ENCODE data around the gene OSBPL10. TPM values are rescaled to one million over a fixed set of nuclear protein-coding genes. Genes with fewer than 3 reads are reported as not detected.

Gene OSBPL10
- total and polyA plus RNA-seq, 2 of the 8 experiments (the other 6 are each of a cell fraction or from before 2014, with no cell fraction given): 26.2 to 86.7 TPM

- Histone ChIP-seq H3K14ac (ENCODE audit: insufficient read length) (no peak overlapping the region), H2AFZ (ENCODE audit: low read length) (no peak overlapping the region), H3K36me3 (ENCODE audit: control insufficient read depth in 2 of 4, insufficient read depth in 4 of 4, low read length in 3 of 4) (no peaks in the 10 kb centered on the region), H2AK5ac (ENCODE audit: low read depth, low read length) (no peak overlapping the region), H4K8ac (ENCODE audit: extremely low read depth, insufficient read depth, low read length) (no peak overlapping the region), H2BK120ac (replicated peaks; ENCODE audit: low read depth, low read length) (no peak overlapping the region), H4K20me1 (replicated peaks in 1 of 2; ENCODE audit: control insufficient read depth in 1 of 2, insufficient read depth in 2 of 2, low read length in 2 of 2) (no peaks in the 10 kb centered on the region), H3K4me1 (replicated peaks in 1 of 4; ENCODE audit: control insufficient read depth in 3 of 4, insufficient read depth in 4 of 4, low read length in 3 of 4) (peaks cover 2 to 14% (median 5%) of the 10 kb centered on the region in 4 experiments; a peak in 5 of 7 replicates), H4K5ac (ENCODE audit: insufficient read length, low read depth, low read length) (no peak overlapping the region), H3K27me3 (replicated peaks in 1 of 4; ENCODE audit: control insufficient read depth in 3 of 4, extremely low read depth in 1 of 4, insufficient read depth in 3 of 4, low read length in 3 of 4) (no peaks in the 10 kb centered on the region), H3K79me2 (ENCODE audit: control insufficient read depth in 1 of 2, insufficient read depth in 2 of 2, low read length in 2 of 2) (no peaks in the 10 kb centered on the region), H2BK5ac (ENCODE audit: low read depth, low read length) (no peak overlapping the region), H3K18ac (ENCODE audit: extremely low read depth, low read length) (no peak overlapping the region), H2BK12ac (ENCODE audit: low read depth, low read length) (no peak overlapping the region), H3K9me3 (ENCODE audit: insufficient read depth in 2 of 2, low read depth in 1 of 2, low read length in 1 of 2) (no peaks in the 10 kb centered on the region), H4K91ac (replicated peaks; ENCODE audit: insufficient read length, low read length) (no peak overlapping the region), H3K23me2 (ENCODE audit: low read depth, low read length) (no peaks in the 10 kb centered on the region), H3K56ac (replicated peaks; ENCODE audit: insufficient read length, low read depth, low read length) (no peak overlapping the region), H3K9ac (replicated peaks in 1 of 4; ENCODE audit: extremely low read depth in 1 of 4, low read depth in 3 of 4, low read length in 3 of 4) (no peak overlapping the region), H3K4ac (replicated peaks; ENCODE audit: insufficient read length, low read depth, low read length) (no peak overlapping the region), H2BK20ac (ENCODE audit: low read length) (no peak overlapping the region), H3K4me2 (ENCODE audit: insufficient read depth in 1 of 2, low read depth in 2 of 2, low read length in 2 of 2) (no peak overlapping the region), H2BK15ac (ENCODE audit: low read length) (no peak overlapping the region), H3K79me1 (ENCODE audit: low read depth, low read length) (no peaks in the 10 kb centered on the region), H3K4me3 (ENCODE audit: extremely low read depth in 1 of 4, insufficient read depth in 2 of 4, low read depth in 3 of 4, low read length in 4 of 4) (no peak overlapping the region), H3K23ac (ENCODE audit: insufficient read length) (no peak overlapping the region), H3K27ac (ENCODE audit: low read depth, low read length) (no peak overlapping the region)
- POLR2A ChIA-PET (ENCODE audit: partially characterized antibody): no interaction called here
- no peak for FAIRE-seq
- CTCF ChIA-PET (ENCODE audit: partially characterized antibody): interaction anchor here (0.7 to 1.7 kb wide), 4 partner anchors 15 to 157 kb away, joined by 3 to 8 read pairs (median 4); no protein-coding TSS in a partner anchor
- DNase-seq (ENCODE audit: low read depth in 1 of 2, low spot score in 2 of 2): no peak
- WGBS, 2 experiments (ENCODE audit: extremely low coverage in 1 of 2, insufficient coverage in 1 of 2, insufficient read length in 1 of 2, insufficient replicate concordance in 2 of 2, low coverage in 1 of 2, low lambda C conversion rate in 2 of 2, missing lambda C conversion rate in 1 of 2): 91% methylated on average over 7 of the region's 7 CpGs; no CpG with 5 or more reads in 1 of the 2 experiments
- TF ChIP-seq CEBPB (IDR thresholded peaks at IDR 0.05; ENCODE audit: low read depth, low read length) (no peak), JUND (IDR thresholded peaks at IDR 0.05; ENCODE audit: low read length) (no peak), TAF7 (optimal IDR thresholded peaks at IDR 0.05; ENCODE audit: borderline replicate concordance, low read depth, low read length) (no peak), CHD1 (IDR thresholded peaks at IDR 0.05; ENCODE audit: low read depth, low read length) (no peak), SUZ12 (IDR thresholded peaks at IDR 0.05; ENCODE audit: low read length) (no peak), TEAD4 (IDR thresholded peaks at IDR 0.05; ENCODE audit: low read depth, low read length) (no peak), RFX5 (IDR thresholded peaks at IDR 0.05; ENCODE audit: borderline replicate concordance, low read depth, low read length) (no peak), NANOG (IDR thresholded peaks at IDR 0.05; ENCODE audit: insufficient read depth, low read depth, low read length, poor library complexity, severe bottlenecking) (no peak), FOSL1 (IDR thresholded peaks at IDR 0.05; ENCODE audit: insufficient read depth, low read depth, low read length) (no peak), CBX8 (IDR thresholded peaks at IDR 0.05; ENCODE audit: borderline replicate concordance, low read depth, low read length) (no peak), RAD21 (IDR thresholded peaks at IDR 0.05 in 1 of 2, conservative IDR thresholded peaks at IDR 0.05 in 1 of 2; ENCODE audit: low read depth in 2 of 2, low read length in 2 of 2) (no peak), SP1 (IDR thresholded peaks at IDR 0.05; ENCODE audit: low read depth, low read length) (no peak), YY1 (IDR thresholded peaks at IDR 0.05; ENCODE audit: low read depth, low read length) (no peak), CHD2 (IDR thresholded peaks at IDR 0.05; ENCODE audit: low read length) (no peak), POU5F1 (IDR thresholded peaks at IDR 0.05; ENCODE audit: low read depth, low read length) (no peak)
Observed at GRCh38 chr3:31999907-32000439, 18.9 kb upstream of the OSBPL10 start.
